ENCODE data around the gene TMEM63A.
"Not testable (repeated sequence)": the region's sequence is repeated elsewhere in the genome, so short reads cannot be mapped to it uniquely, and the experiment has no call there.

The TMEM63A gene

GRCh38 chr1:225813214-225813964, 68.8 kb downstream of the TMEM63A start:
- peak overlapping the region; percentile 94; the same call in 1 of the 2 replicates for H3K27ac ChIP-seq

GRCh38 chr1:225812488-225813213, 69.5 kb downstream of the TMEM63A start:
- TF ChIP-seq ZFX (IDR thresholded peaks at IDR 0.05) (no peak), CTCF (conservative IDR thresholded peaks at IDR 0.05) (no peak)
- peak overlapping the region; percentile 94 for H3K27ac ChIP-seq

More at GRCh38 chr1:225813214-225813964, 68.8 kb downstream of the TMEM63A start:
- TF ChIP-seq ZFX (IDR thresholded peaks at IDR 0.05) (no peak), CTCF (conservative IDR thresholded peaks at IDR 0.05) (no peak)

- TF ChIP-seq ZFX (IDR thresholded peaks at IDR 0.05) (no peak), CTCF (conservative IDR thresholded peaks at IDR 0.05) (no peak; the same call in 1 of the 2 replicates)
- H3K27ac ChIP-seq, result peak overlapping the region; percentile 94
Observed at GRCh38 chr1:225811622-225812487, 70.3 kb downstream of the TMEM63A start.

- H3K27ac ChIP-seq, result peak overlapping the region; percentile 94
- TF ChIP-seq CTCF (conservative IDR thresholded peaks at IDR 0.05), result peak; percentile 13; the same call in 1 of the 2 replicates
Observed at GRCh38 chr1:225810579-225811538, 71.3 kb downstream of the TMEM63A start.

GRCh38 chr1:225809842-225810578, 72.2 kb downstream of the TMEM63A start, which contains the start of gene EPHX1:
TSS of gene EPHX1 (plus strand) at chr1:225810124. CDS start at chr1:225828730, 18,606 bp downstream.
- H3K27ac ChIP-seq, result peak within 1 kb of the TSS; percentile 94
- peak; percentile 56; the same call in 1 of the 2 replicates for TF ChIP-seq ZFX (IDR thresholded peaks at IDR 0.05)
- peak; percentile 53 for TF ChIP-seq CTCF (conservative IDR thresholded peaks at IDR 0.05)

- no peak overlapping the region for H3K27ac ChIP-seq
- TF ChIP-seq CTCF (conservative IDR thresholded peaks at IDR 0.05), result no peak
- TF ChIP-seq ZFX (IDR thresholded peaks at IDR 0.05), result no peak
Observed at GRCh38 chr1:225808136-225808535, 74.0 kb downstream of the TMEM63A start.

GRCh38 chr1:225806736-225807135, 75.4 kb downstream of the TMEM63A start:
- H3K27ac ChIP-seq, result not testable (repeated sequence)
